B cell (primary cell): ENCODE measurements around the gene DNAJB2. TPM values are rescaled to one million over a fixed set of nuclear protein-coding genes. Genes with fewer than 3 reads are reported as not detected.
A peak's percentile ranks its signal among the peaks of the same experiment; 100 is the strongest.

Source experiments
- ATAC-seq: fragments of 200-7000 bp; cut with Tn5 transposase; one replicate; pipeline ENCODE4 v1.10.0; 2021; ENCODE audit warnings: low read depth, mild to moderate bottlenecking, moderate number of reproducible peaks, moderate library complexity
- CTCF ChIA-PET: fragments of 350-600 bp; sonication (Branson Sonifier 250); formaldehyde crosslinking; loops from one replicate; lab custom pipeline; 2021; ENCODE audit warnings: antibody characterized with exemption, inconsistent platforms; lab: Charles Lee
- POLR2A ChIA-PET: fragments of 350-600 bp; sonication (Branson Sonifier 250); formaldehyde crosslinking; loops from one replicate; lab custom pipeline; 2021; ENCODE audit warnings: antibody characterized with exemption; lab: Charles Lee
- DNase-seq: peaks from one replicate; pipeline ENCODE4 v3.0.0; 2013
- H2AFZ ChIP-seq: 2 replicates; pipeline ENCODE4 v1.6.1; 2012; ENCODE audit warnings: mild to moderate bottlenecking, low read depth, low read length; ENCODE audit not compliant: insufficient read depth, poor library complexity, severe bottlenecking
- H3K27ac ChIP-seq, 2 donors: 1 replicate in 1 of 2; 2 replicates in 1 of 2; pipeline ENCODE4 v1.5.1; 2012 to 2013; ENCODE audit warnings: low read length in 2 of 2, mild to moderate bottlenecking in 2 of 2, moderate library complexity in 1 of 2
- H3K27me3 ChIP-seq, 4 experiments: fragments of 200-600 bp in 1 of 4; sonication (generic) in 1 of 4; replicated peaks in 1 of 4; 1 replicate in 2 of 4; 2 replicates in 2 of 4; pipeline versions ENCODE4 v1.6.1 to v1.7.0; 2013 to 2016; ENCODE audit warnings: low read length in 3 of 4, mild to moderate bottlenecking in 2 of 4, mixed read lengths in 1 of 4, moderate library complexity in 1 of 4; ENCODE audit not compliant: insufficient read depth in 4 of 4, control insufficient read depth in 3 of 4; ENCODE audit errors: control extremely low read depth in 1 of 4
- H3K36me3 ChIP-seq, 2 experiments: replicated peaks in 1 of 2; 1 replicate in 1 of 2; 2 replicates in 1 of 2; pipeline versions ENCODE4 v1.6.1 to v1.7.1; 2013; ENCODE audit warnings: low read length in 1 of 2; ENCODE audit not compliant: insufficient read depth in 2 of 2, control insufficient read depth in 1 of 2; ENCODE audit errors: control extremely low read depth in 1 of 2, extremely low read depth in 1 of 2
- H3K4me1 ChIP-seq, 2 donors: fragments of 200-600 bp in 1 of 2; sonication (generic) in 1 of 2; 1 replicate in 1 of 2; 2 replicates in 1 of 2; pipeline versions ENCODE4 v1.5.1 to v1.6.1; 2013 to 2017; ENCODE audit warnings: low read length in 2 of 2; ENCODE audit not compliant: control insufficient read depth in 2 of 2, insufficient read depth in 2 of 2
- H3K4me2 ChIP-seq: replicated peaks from 2 replicates; pipeline ENCODE3; 2012; ENCODE audit warnings: mild to moderate bottlenecking, low read depth, low read length; ENCODE audit not compliant: poor library complexity, severe bottlenecking
- H3K4me3 ChIP-seq, 5 experiments: fragments of 200-600 bp in 1 of 5; sonication (generic) in 1 of 5; 1 replicate in 3 of 5; 2 replicates in 2 of 5; pipeline versions ENCODE4 v1.5.1 to v1.7.0; 2011 to 2016; ENCODE audit warnings: low read length in 4 of 5, mild to moderate bottlenecking in 4 of 5, low read depth in 2 of 5, control low read depth in 1 of 5, moderate library complexity in 1 of 5; ENCODE audit not compliant: insufficient read depth in 1 of 5; ENCODE audit errors: control extremely low read depth in 1 of 5, extremely low read depth in 1 of 5
- H3K79me2 ChIP-seq: fragments of 200-600 bp; sonication (generic); one replicate; pipeline ENCODE4 v1.6.0; 2016; ENCODE audit warnings: low read length; ENCODE audit not compliant: control insufficient read depth, insufficient read depth
- H3K9ac ChIP-seq: fragments of 200-600 bp; sonication (generic); 2 replicates; pipeline ENCODE4 v1.6.1; 2017; ENCODE audit warnings: mild to moderate bottlenecking, low read length, moderate library complexity
- H3K9me3 ChIP-seq, 3 donors: one replicate each; pipeline versions ENCODE4 v1.6.1 to v1.7.1; 2013; ENCODE audit warnings: low read length in 2 of 3; ENCODE audit not compliant: control insufficient read depth in 2 of 3, insufficient read depth in 1 of 3; ENCODE audit errors: control extremely low read depth in 1 of 3
- H4K20me1 ChIP-seq: 2 replicates; pipeline ENCODE4 v1.6.0; 2012; ENCODE audit warnings: mild to moderate bottlenecking, low read length; ENCODE audit not compliant: insufficient read depth, control insufficient read depth, poor library complexity, severe bottlenecking
- H3K27ac Mint-ChIP-seq: one replicate; pipeline ENCODE4 v1.8.0; 2021; ENCODE audit warnings: mixed read lengths
- H3K27me3 Mint-ChIP-seq: one replicate; pipeline ENCODE4 v1.8.0; 2021; ENCODE audit warnings: mixed read lengths
- H3K4me1 Mint-ChIP-seq: one replicate; pipeline ENCODE4 v1.8.0; 2021; ENCODE audit warnings: mixed read lengths
- H3K4me3 Mint-ChIP-seq: one replicate; pipeline ENCODE4 v1.8.0; 2021; ENCODE audit warnings: mixed read lengths
- H3K9me3 Mint-ChIP-seq: one replicate; pipeline ENCODE4 v1.8.0; 2022; ENCODE audit warnings: mixed read lengths; ENCODE audit not compliant: insufficient read depth
- CTCF ChIP-seq: fragments of 200-600 bp; IDR thresholded peaks from one replicate; pipeline ENCODE4 v1.8.0; 2022; ENCODE audit warnings: antibody characterized with exemption, mild to moderate bottlenecking
- EZH2 ChIP-seq: IDR thresholded peaks from 2 replicates; pipeline ENCODE4 v1.6.1; 2012; ENCODE audit warnings: borderline replicate concordance, low read depth, mild to moderate bottlenecking, moderate library complexity, low read length; ENCODE audit not compliant: insufficient read depth, poor library complexity, severe bottlenecking
- WGBS: methylation state at CpG from one replicate; pipeline ENCODE4 v1.1.5; 2013; ENCODE audit warnings: missing lambda C conversion rate; ENCODE audit not compliant: insufficient coverage; 5-methylcytosine and 5-hydroxymethylcytosine counted together
- intact Hi-C: fragments of 100-400 bp; cut with micrococcal nuclease; formaldehyde crosslinking; loops from one replicate; pipeline ENCODE4 v1.10.0; 2022
- polyA plus RNA-seq: library from polyadenylated mRNA; depleted of rRNA; stranded (reverse); fragments of >200 nt; gene quantifications from 2 replicates; pipeline ENCODE4 v1.2.3, GENCODE V29; 2012
- total RNA-seq, 2 donors: library from RNA; stranded (reverse); fragments of 120-200 nt in 1 of 2; gene quantifications; 1 replicate in 1 of 2; 2 replicates in 1 of 2; pipeline versions ENCODE4 v1.2.3 to v1.2.4, GENCODE V29; 2013 to 2022

The DNAJB2 gene
- total and polyA plus RNA-seq, 2 donors (not counting 1 experiment from before 2014, with no cell fraction given) = 127 to 184 TPM

- Histone ChIP-seq H3K9ac (peak within 1 kb of the TSS; percentile 96), H2AFZ (peak within 1 kb of the TSS; percentile 96), H3K79me2 (peaks cover 51% of the 10 kb centered on the region), H3K4me3 (peak within 1 kb of the TSS; percentile 50 to 98 (median 94)), H3K27me3 (no peaks in the 10 kb centered on the region), H4K20me1 (no peaks in the 10 kb centered on the region), H3K4me2 (peak within 1 kb of the TSS; percentile 93), H3K36me3 (peaks cover 0 to 21% of the 10 kb centered on the region in 2 experiments), H3K4me1 (peaks cover 52 to 58% of the 10 kb centered on the region in 2 donors), H3K27ac (peak within 1 kb of the TSS; percentile 87 to 92), H3K9me3 (no peaks in the 10 kb centered on the region)
- Mint-ChIP-seq H3K9me3 (no peaks in the 10 kb centered on the region), H3K4me1 (peaks cover 62% of the 10 kb centered on the region), H3K27ac (peak within 1 kb of the TSS; percentile 96), H3K27me3 (no peaks in the 10 kb centered on the region), H3K4me3 (peak within 1 kb of the TSS; percentile 92)
- TF ChIP-seq CTCF = no peak
- TF ChIP-seq EZH2 = no peak
- 2% methylated on average over 46 of the region's 46 CpGs for WGBS
- POLR2A ChIA-PET = interaction anchor here (0.7 to 2.7 kb wide), 9 partner anchors 9 to 142 kb away, joined by 3 to 49 read pairs (median 9); partner anchors contain the start of genes ABCB6, ANKZF1, ATG9A and CNPPD1
- ATAC-seq (peak; percentile 67), DNase-seq (peak; percentile 93)
- CTCF ChIA-PET = interaction anchor here (0.7 to 3.0 kb wide), 16 partner anchors 9 to 143 kb away, joined by 3 to 25 read pairs (median 4); partner anchors contain the start of genes ANKZF1, ATG9A, DNAJB2 and TUBA4A
- intact Hi-C loops = loop anchor here (1.0 to 2.0 kb wide), 6 partner anchors 8 to 85 kb away; partner anchors contain the start of genes ANKZF1, ATG9A, CNPPD1 and DNAJB2
Measured at GRCh38 chr2:219245148-219245898, 33.8 kb upstream of the DNAJB2 start, which contains the start of the genes GLB1L and STK16. TSS of gene GLB1L (minus strand) at chr2:219245444. CDS start at chr2:219243573, 1,871 bp downstream. TSS of gene STK16 (plus strand) at chr2:219245479. CDS start at chr2:219246000, 521 bp downstream.
